T-helper 22 cell (primary cell): ENCODE measurements around the gene DAPL1.

Source experiments
- DNase-seq: peaks from one replicate; pipeline ENCODE4 v3.0.0-alpha.2; 2020; ENCODE audit warnings: low read depth

Gene DAPL1, protein sequence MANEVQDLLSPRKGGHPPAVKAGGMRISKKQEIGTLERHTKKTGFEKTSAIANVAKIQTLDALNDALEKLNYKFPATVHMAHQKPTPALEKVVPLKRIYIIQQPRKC

GRCh38 chr2:158795195-158795924 lies at the start of gene DAPL1:
Gene DAPL1 (plus strand): TSS chr2:158795317. CDS start chr2:158795373, 56 bp downstream.
- DNase-seq = no peak

DNA sequence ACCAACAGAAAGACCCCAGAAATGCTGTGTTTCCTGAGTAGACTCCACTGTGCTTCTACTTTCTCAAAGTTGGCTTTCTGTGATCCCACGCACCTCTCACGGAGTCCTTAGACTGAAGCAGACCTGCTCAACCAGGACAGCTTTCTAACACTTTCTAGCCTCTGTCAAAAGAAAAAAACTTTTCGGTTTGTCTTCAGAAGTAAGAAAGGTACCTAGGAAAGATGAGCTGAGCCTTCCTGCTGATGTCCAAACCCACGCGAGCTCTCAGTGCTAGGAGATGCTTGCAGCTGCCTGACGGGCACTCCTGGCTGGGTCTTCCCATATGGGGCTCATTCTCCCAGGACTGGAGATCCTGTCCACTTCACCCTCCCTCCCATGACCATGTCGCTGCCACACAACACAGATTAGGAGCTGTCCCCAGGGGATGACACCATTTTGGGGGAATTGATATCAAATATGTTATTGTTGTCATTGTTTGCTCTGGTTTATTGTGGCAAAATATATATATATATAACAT lies 49.2 kb upstream of the DAPL1 start:
- DNase-seq = no peak

DNA sequence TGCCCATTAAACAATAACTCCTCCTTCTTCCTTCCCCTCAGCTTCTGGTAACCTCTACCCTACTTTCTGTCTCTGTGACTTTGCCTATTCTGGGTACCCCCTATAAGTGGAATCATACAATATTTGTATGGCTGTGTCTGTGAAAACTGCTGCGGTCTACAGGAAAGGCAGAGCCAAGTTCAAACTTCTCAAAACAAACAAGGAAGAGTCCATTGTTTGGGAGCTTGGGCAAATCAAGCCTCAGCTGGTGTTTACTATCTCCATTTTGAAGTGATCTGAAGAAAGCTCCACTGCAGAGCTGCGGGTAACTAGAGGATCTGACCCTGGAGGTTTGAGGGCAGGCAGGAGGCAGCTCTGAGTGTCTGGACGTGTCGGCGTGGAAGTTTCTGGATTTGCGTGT lies 48.6 kb upstream of the DAPL1 start:
- no peak for DNase-seq

GRCh38 chr2:158747281-158747680 lies 47.8 kb upstream of the DAPL1 start:
- no peak for DNase-seq

GRCh38 chr2:158748926-158749590 lies 46.1 kb upstream of the DAPL1 start:
- no peak for DNase-seq

DNA sequence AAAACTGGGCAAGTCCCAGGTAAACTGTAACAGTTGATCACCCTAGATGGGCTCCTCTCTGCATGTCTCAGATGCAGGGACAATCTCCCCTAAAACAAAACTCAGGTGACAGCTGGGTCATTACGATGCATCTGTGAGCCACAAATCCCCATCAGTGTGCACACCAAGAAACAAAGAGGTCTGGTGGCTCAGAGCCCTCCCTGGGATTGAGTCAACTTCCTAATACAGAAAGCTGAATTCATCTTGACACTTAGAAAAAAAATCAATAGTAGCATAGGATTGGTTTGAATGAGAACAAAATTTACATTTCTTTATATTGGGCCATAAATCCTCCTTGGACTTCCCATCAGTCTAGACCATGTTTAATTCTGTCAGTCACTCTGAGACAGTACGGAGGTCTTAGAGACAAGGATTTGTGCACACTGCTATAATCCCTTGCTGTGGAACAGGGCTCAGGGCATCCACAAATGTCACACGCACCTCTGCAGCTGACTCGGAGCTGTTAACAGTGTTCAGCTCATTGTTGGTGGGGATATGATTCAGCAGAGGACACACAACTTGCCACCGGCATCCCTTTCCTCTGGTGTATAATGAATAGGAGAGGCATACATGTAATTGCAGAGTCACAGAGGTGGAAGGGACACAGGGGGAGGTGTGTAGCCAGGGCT lies 44.5 kb upstream of the DAPL1 start:
- DNase-seq = no peak

- no peak for DNase-seq
Measured at GRCh38 chr2:158753641-158754611, 41.2 kb upstream of the DAPL1 start.

DNA sequence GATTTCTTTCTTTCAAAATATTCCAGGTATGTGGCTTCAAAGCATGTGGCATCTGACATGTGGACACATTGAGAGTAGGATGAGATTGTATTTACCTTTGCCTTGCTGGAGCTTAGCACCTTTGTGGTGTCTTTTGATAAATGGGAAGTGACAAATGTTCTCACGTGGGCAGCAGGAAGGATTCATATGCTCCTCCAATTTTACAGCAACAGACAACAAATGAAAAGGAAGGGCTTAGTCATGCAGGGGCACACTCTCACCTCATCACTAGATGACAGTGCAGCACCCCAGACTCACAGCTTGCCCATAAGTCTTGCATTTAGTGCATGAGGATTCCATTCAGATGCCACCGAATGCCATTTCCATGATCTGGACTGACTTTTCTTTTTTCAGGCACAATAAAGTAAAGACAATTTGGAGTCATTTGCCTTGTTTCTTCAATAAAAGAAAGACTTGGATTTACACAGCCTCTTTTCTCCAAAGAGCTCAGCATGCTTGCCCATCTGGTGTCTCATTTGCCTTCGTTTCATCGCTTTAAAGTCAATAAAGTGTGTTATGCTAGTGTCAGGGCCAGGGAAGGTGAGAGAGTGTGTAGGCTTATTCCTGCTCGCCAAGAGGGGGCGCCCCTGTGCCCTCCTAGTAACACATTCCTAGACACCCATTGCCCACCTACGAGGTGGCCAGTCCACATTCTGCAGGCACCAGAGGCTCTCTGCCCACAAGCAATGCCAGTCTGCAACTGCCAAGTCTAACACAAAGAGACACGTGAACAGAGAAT lies 39.6 kb upstream of the DAPL1 start:
- no peak for DNase-seq

DNA sequence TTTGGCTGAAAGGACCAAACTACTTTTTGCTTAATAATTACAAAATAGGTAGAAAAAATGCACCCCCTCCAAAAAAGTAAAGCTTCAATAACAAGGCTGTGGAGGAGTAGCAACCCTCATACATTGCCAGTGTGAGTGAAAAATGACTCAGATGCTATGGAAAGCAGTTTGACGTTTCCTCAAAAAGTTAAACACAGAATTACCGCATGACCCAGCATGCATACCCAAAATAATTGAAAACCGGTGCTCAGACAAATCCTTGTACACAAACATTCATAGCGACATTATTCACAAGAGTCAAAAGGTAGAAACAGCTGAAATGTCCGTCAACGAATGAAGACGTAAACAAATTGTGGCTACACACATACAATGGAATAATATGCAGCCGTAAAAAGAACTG lies 38.8 kb upstream of the DAPL1 start:
- no peak for DNase-seq

DNA sequence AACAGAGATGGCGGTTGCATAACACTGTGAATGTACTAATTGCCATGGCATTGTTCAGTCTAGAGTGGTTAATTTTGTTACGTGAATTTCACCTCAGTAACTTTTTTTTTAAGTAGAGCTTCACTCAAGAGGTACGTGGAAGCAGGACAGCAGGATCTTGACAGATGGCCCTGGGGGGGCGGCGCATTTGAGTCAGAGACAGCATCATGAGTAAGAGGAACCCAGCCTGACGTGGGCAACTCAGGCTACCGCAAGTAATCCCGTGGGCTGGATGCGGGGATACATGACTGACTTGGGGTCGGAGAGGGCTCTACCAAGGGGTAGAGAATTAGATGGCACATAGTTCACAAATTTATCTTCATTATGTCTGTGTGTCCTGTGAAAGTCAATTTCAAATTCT lies 38.1 kb upstream of the DAPL1 start:
- DNase-seq = no peak

GRCh38 chr2:158760887-158761286 lies 34.2 kb upstream of the DAPL1 start:
- DNase-seq = no peak

DNA sequence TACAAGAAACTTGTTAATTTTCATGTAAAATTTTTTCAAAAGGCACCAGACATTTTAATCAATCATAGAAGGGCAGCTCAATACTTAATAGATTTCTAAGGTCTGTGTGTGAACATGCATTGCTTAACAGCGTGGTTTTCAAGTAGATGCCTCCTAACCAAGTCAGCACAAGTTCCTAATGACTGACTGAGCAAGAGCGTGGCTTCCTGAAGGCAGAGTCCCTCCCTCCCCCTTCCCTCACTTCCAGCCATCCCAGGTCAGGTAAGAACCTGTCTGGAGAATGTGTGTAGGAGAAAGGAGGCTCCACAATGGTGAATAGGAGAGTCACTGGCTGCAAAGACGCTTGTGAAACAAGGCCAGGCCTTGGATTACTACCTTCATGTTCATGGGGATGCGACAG lies 33.5 kb upstream of the DAPL1 start:
- no peak for DNase-seq

GRCh38 chr2:158762336-158762735 lies 32.8 kb upstream of the DAPL1 start:
- no peak for DNase-seq

DNA sequence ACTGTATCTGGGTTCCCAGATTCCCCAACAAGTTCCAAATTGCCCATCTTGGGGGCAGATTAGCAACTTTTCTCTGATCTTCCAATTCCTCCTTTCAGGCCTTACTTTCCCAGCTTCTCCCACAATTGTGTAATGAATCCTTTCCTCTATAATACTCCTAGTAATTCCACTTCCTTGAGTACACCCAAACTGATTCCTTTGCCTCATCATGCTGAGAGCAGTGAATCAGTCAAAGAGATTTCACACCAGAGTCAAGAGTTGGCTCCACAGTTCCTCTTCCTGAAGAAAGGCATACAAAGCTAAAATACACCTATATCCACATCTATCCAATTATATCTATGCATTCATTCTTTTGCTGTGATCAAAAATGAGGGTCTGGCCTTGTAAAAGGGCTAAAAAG lies 28.6 kb upstream of the DAPL1 start:
- DNase-seq = no peak

DNA sequence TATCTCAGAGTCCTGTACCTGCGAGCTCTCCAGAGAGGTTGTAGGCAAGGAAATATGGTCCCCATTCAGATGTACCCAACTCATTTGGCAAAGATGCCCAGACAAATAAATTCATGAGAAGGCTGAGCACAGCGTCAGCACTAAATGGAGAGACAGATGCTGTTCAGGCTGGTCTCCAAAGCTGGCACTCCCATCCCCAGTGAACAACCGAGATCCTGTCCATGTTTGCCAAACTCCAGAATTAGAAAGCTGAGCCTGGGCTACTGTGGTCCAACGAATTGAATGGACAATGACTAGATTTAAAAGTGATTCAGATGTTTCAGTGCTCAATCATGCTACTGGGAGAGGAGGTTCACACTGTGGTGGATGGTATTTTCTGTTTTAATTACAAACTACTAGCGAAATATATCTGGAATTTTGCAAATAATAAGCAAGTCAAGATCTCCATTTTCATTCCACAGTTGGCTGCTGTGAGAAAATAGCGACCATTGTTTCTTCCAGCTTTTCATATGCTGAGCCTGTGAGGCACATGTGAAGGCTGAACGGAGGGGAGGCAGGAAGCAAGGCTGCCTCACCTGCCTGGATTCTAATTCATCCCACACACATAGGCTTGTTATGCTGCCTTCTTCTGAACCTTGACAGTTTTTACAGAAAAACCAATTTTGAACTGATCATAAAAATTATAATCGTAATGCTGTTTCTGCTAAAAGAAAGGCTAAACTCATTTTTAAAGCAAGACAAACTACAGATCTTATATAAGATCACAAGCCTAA lies 22.6 kb upstream of the DAPL1 start:
- no peak for DNase-seq

GRCh38 chr2:158773121-158773520 lies 22.0 kb upstream of the DAPL1 start:
- no peak for DNase-seq

- DNase-seq = no peak
Measured at GRCh38 chr2:158774681-158775080, 20.4 kb upstream of the DAPL1 start.

DNA sequence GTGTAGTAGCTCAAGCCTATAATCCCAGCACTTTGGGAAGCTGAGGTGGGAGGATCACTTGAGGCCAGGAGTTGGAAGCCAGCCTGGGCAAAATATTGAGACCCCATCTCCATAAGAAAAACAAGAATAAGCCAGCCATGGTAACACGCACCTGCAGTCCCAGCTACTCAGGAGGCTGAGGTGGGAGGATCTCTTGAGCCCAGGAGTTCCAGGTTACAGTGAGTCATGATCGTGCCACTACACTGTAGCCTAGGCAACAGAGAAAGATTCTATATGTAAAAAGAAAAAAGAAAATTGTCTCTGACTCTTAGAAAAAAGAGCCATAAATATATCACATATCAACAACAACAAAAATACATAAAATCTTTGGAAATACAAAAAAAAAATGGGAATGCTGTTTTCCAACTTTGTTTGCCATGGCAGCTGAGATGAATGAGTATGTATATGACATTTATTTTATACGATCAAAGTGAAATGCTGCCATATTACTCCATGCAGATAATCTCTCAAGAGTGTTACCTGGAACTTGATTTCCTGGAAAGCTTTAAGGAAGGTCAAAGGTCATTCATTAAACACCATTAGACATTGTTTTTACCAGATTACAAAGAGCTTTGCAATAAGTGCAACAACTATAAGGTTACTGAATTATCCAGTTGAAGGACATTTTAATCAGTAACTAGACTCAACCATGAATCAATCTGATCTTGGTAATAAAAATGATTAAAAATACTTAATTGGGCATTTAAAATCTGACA lies 19.7 kb upstream of the DAPL1 start:
- no peak for DNase-seq

- no peak for DNase-seq
Measured at GRCh38 chr2:158776231-158776630, 18.9 kb upstream of the DAPL1 start.
